GM20000 (cell line): ENCODE measurements around the gene ROPN1.
"Not testable (repeated sequence)": the region's sequence is repeated elsewhere in the genome, so short reads cannot be mapped to it uniquely, and the experiment has no call there.

Source experiments
- DNase-seq: peaks from one replicate; pipeline ENCODE4 v3.0.0; 2012; ENCODE audit warnings: low spot score
- CTCF ChIP-seq: IDR thresholded peaks from 2 replicates; pipeline ENCODE4 v1.5.1; 2012; ENCODE audit warnings: mild to moderate bottlenecking, control low read depth; ENCODE audit errors: extremely low read depth, missing control alignments

The ROPN1 gene

GRCh38 chr3:123979525-123980501 lies 12.1 kb downstream of the ROPN1 start:
- peak; percentile 24 for DNase-seq
- TF ChIP-seq CTCF = peak; percentile 51

- DNase-seq = not testable (repeated sequence)
Observed at GRCh38 chr3:123976904-123977303, 15.0 kb downstream of the ROPN1 start.

- not testable (repeated sequence) for DNase-seq
Observed at GRCh38 chr3:123976181-123976898, 15.6 kb downstream of the ROPN1 start.

GRCh38 chr3:123975030-123975429 lies 16.9 kb downstream of the ROPN1 start:
- DNase-seq = not testable (repeated sequence)

- DNase-seq = no peak
- no peak for TF ChIP-seq CTCF
Observed at GRCh38 chr3:123971406-123971805, 20.5 kb downstream of the ROPN1 start.

- not testable (repeated sequence) for DNase-seq
Observed at GRCh38 chr3:123967260-123967659, 24.7 kb downstream of the ROPN1 start.

- not testable (repeated sequence) for DNase-seq
Observed at GRCh38 chr3:123966799-123967198, 25.1 kb downstream of the ROPN1 start.

- not testable (repeated sequence) for DNase-seq
Observed at GRCh38 chr3:123964793-123965192, 27.1 kb downstream of the ROPN1 start.

GRCh38 chr3:123961508-123961856 lies 30.4 kb downstream of the ROPN1 start:
- DNase-seq = no peak
- TF ChIP-seq CTCF = no peak

- no peak for TF ChIP-seq CTCF
- DNase-seq = peak; percentile 58
Observed at GRCh38 chr3:123960781-123961507, 31.0 kb downstream of the ROPN1 start, which contains the start of gene CCDC14. CCDC14 (minus strand) TSS chr3:123961229; CDS start chr3:123961173, 56 bp downstream.
